Measurements from ENCODE around the gene HOXA5.
A peak's percentile ranks its signal among the peaks of the same experiment; 100 is the strongest.

The HOXA5 gene

DNA sequence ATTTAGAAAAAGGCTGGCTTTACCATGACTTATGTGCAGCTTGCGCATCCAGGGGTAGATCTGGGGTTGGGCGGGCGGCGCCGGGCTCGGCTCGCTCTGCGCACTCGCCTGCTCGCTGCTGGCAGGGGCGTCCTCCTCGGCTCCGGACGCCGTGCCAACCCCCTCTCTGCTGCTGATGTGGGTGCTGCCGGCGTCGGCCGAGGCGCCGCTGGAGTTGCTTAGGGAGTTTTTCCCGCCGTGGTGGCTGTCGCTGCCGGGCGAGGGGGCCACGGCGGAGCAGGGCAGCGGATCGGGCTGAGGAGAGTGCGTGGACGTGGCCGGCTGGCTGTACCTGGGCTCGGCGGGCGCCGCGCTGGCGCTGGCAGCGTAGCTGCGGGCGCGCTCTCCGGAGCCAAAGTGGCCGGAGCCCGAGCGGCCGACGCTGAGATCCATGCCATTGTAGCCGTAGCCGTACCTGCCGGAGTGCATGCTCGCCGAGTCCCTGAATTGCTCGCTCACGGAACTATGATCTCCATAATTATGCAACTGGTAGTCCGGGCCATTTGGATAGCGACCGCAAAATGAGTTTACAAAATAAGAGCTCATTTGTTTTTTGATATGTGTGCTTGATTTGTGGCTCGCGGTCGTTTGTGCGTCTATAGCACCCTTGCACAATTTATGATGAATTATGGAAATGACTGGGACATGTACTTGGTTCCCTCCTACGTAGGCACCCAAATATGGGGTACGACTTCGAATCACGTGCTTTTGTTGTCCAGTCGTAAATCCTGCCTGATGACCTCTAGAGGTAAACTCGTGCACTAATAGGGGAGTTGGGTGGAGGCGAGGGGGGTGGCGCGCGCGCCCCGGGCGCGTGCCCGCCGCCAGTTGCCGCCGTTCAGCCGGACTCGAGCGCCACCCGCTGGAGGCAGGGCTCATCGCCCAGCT lies at the start of gene HOXA5:
Gene HOXA5 (minus strand): TSS at position 659 of the 927 bp plus-strand sequence. CDS start 74 bp downstream, at position 585.
- TF ChIP-seq CTCF (conservative IDR thresholded peaks at IDR 0.05; ENCODE audit: low read depth, low read length): peak; percentile 83

GRCh38 chr7:27192546-27193334 lies 49.3 kb upstream of the HOXA5 start:
- H3K4me3 ChIP-seq (IDR thresholded peaks at IDR 0.05; ENCODE audit: insufficient read depth, low read depth, low read length): no peak overlapping the region
- no peak overlapping the region for H3K4me2 ChIP-seq
- H3K9ac ChIP-seq: no peak overlapping the region
- H2AFZ ChIP-seq (ENCODE audit: low read depth): no peak overlapping the region
- H3K36me3 ChIP-seq (ENCODE audit: insufficient read depth): no peaks in the 10 kb centered on the region
- no peak for TF ChIP-seq CTCF (conservative IDR thresholded peaks at IDR 0.05; ENCODE audit: low read depth, low read length)
- no peaks in the 10 kb centered on the region for H4K20me1 ChIP-seq (ENCODE audit: insufficient read depth)
- peaks cover 6% of the 10 kb centered on the region for H3K4me1 ChIP-seq (ENCODE audit: low read depth, poor library complexity, severe bottlenecking)
- H3K27me3 ChIP-seq (ENCODE audit: insufficient read depth, low read depth): no peaks in the 10 kb centered on the region
- H3K27ac ChIP-seq: no peak overlapping the region
- H3K79me2 ChIP-seq (ENCODE audit: insufficient read depth, low read depth): no peaks in the 10 kb centered on the region

More for the DNA sequence above, at the start of gene HOXA5:
- Histone ChIP-seq H4K20me1 (ENCODE audit: insufficient read depth) (no peaks in the 10 kb centered on the region), H3K27me3 (ENCODE audit: insufficient read depth, low read depth) (no peaks in the 10 kb centered on the region), H3K4me3 (IDR thresholded peaks at IDR 0.05; ENCODE audit: insufficient read depth, low read depth, low read length) (no peak within 1 kb of the TSS), H3K36me3 (ENCODE audit: insufficient read depth) (no peaks in the 10 kb centered on the region), H3K4me1 (ENCODE audit: low read depth, poor library complexity, severe bottlenecking) (no peaks in the 10 kb centered on the region), H3K4me2 (peak within 1 kb of the TSS; percentile 34), H2AFZ (ENCODE audit: low read depth) (peak within 1 kb of the TSS; percentile 80), H3K27ac (no peak within 1 kb of the TSS), H3K9ac (no peak within 1 kb of the TSS; the same call in 1 of the 2 replicates), H3K79me2 (ENCODE audit: insufficient read depth, low read depth) (no peaks in the 10 kb centered on the region)

GRCh38 chr7:27191833-27192545 lies 48.5 kb upstream of the HOXA5 start:
- Histone ChIP-seq H3K36me3 (ENCODE audit: insufficient read depth) (no peaks in the 10 kb centered on the region), H3K4me2 (no peak overlapping the region), H3K27ac (no peak overlapping the region), H3K4me1 (ENCODE audit: low read depth, poor library complexity, severe bottlenecking) (peaks cover 11% of the 10 kb centered on the region), H3K4me3 (IDR thresholded peaks at IDR 0.05; ENCODE audit: insufficient read depth, low read depth, low read length) (no peak overlapping the region), H4K20me1 (ENCODE audit: insufficient read depth) (no peaks in the 10 kb centered on the region), H3K9ac (no peak overlapping the region), H2AFZ (ENCODE audit: low read depth) (no peak overlapping the region), H3K27me3 (ENCODE audit: insufficient read depth, low read depth) (peaks cover 6% of the 10 kb centered on the region; the same call in 1 of the 2 replicates), H3K79me2 (ENCODE audit: insufficient read depth, low read depth) (no peaks in the 10 kb centered on the region)
- TF ChIP-seq CTCF (conservative IDR thresholded peaks at IDR 0.05; ENCODE audit: low read depth, low read length): no peak

DNA sequence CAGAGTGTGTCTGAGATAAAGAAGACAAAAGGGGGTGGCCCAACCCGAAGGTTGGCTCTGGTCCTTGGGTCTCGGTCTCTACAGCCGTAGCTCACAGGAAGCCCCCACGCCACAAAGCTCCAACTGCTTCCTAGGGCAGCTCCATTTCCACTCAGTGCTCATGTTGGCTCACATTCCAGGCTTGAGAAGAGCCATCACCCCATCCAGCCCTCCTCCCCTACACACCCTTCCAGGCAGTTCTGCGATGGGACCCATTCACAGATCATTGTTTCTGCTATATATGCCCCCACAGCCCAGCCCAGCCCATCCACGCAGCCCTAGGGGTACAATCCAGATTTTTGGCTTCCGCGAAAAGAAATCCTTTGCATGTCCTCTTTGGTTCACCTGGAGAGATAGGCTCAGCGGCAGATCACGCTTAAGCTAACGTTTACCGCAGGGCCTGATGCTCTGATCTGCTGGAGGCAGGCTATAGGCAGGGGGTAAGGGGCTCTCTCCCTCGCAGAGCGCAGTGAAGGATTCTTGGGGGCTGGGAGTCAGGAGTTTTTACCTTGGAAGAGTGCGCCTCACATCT lies 47.8 kb upstream of the HOXA5 start:
- H3K27me3 ChIP-seq (ENCODE audit: insufficient read depth, low read depth): peaks cover 8% of the 10 kb centered on the region; the same call in 1 of the 2 replicates
- H2AFZ ChIP-seq (ENCODE audit: low read depth): no peak overlapping the region
- H3K36me3 ChIP-seq (ENCODE audit: insufficient read depth): no peaks in the 10 kb centered on the region
- no peak for TF ChIP-seq CTCF (conservative IDR thresholded peaks at IDR 0.05; ENCODE audit: low read depth, low read length)
- no peak overlapping the region for H3K4me2 ChIP-seq
- no peak overlapping the region for H3K27ac ChIP-seq
- no peak overlapping the region for H3K9ac ChIP-seq
- no peaks in the 10 kb centered on the region for H3K79me2 ChIP-seq (ENCODE audit: insufficient read depth, low read depth)
- H3K4me3 ChIP-seq (IDR thresholded peaks at IDR 0.05; ENCODE audit: insufficient read depth, low read depth, low read length): no peak overlapping the region
- peaks cover 9% of the 10 kb centered on the region for H3K4me1 ChIP-seq (ENCODE audit: low read depth, poor library complexity, severe bottlenecking)
- H4K20me1 ChIP-seq (ENCODE audit: insufficient read depth): no peaks in the 10 kb centered on the region

All from KMS-11 (cell line).